ENCODE results near the gene MCC. TPM values are rescaled to one million over a fixed set of nuclear protein-coding genes. Genes with fewer than 3 reads are reported as not detected.

The MCC gene
- total RNA-seq, 1 donor from 2014 or later, result 33.9 TPM

DNA sequence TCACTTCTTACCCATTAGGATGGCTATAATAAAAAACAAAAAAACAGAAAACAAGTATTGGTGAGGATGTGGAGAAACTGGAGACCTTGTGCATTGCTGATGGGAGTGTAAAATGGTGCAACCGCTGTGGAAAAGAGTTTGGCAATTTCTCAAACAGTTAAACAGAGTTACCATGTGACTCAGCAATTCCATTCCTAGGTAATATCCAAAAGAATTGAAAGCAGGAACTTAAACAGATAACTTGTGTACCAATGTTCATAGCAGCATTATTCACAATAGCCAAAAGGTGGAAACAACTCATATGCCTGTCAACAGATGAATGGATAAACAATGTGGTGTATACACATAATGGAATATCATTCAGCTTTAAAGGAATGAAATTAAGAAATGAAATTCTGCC, 482.8 kb downstream of the MCC start:
- Mint-ChIP-seq H3K9me3 (no peaks in the 10 kb centered on the region), H3K36me3 (peaks cover 33% of the 10 kb centered on the region), H3K4me1 (no peaks in the 10 kb centered on the region), H3K27ac (no peak overlapping the region), H3K27me3 (ENCODE audit: low read depth) (no peaks in the 10 kb centered on the region), H3K4me3 (no peak overlapping the region)
- DNase-seq (ENCODE audit: low spot score in 2 of 2, unreplicated experiment in 2 of 2), result no peak
- TF ChIP-seq, protein P1, sequence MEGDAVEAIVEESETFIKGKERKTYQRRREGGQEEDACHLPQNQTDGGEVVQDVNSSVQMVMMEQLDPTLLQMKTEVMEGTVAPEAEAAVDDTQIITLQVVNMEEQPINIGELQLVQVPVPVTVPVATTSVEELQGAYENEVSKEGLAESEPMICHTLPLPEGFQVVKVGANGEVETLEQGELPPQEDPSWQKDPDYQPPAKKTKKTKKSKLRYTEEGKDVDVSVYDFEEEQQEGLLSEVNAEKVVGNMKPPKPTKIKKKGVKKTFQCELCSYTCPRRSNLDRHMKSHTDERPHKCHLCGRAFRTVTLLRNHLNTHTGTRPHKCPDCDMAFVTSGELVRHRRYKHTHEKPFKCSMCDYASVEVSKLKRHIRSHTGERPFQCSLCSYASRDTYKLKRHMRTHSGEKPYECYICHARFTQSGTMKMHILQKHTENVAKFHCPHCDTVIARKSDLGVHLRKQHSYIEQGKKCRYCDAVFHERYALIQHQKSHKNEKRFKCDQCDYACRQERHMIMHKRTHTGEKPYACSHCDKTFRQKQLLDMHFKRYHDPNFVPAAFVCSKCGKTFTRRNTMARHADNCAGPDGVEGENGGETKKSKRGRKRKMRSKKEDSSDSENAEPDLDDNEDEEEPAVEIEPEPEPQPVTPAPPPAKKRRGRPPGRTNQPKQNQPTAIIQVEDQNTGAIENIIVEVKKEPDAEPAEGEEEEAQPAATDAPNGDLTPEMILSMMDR (IDR thresholded peaks at IDR 0.05; ENCODE audit: unreplicated experiment), result no peak

DNA sequence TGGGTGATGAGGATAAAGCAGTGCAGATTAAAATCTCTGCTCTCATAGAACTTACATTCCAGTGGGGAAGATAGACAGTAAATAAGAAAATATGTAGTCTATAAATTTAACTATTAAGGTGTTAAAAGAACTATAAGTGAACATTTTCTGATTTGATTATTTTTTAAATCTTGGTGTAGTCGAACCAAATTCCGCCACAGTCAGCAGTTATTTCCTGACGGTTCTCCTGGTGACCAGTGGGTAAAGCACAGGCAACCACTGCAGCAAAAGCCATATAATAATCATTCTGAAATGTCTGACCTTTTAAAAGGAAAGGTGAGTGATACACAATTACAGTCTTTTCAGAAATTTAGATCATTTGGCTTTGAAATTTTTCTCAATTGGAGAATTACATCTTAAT, 484.5 kb downstream of the MCC start:
- DNase-seq (ENCODE audit: low spot score in 2 of 2, unreplicated experiment in 2 of 2), result no peak
- TF ChIP-seq, protein P1 (IDR thresholded peaks at IDR 0.05; ENCODE audit: unreplicated experiment), result no peak
- H3K9me3 Mint-ChIP-seq, result no peaks in the 10 kb centered on the region
- no peak overlapping the region for H3K27ac Mint-ChIP-seq
- H3K4me1 Mint-ChIP-seq, result no peaks in the 10 kb centered on the region
- H3K4me3 Mint-ChIP-seq, result no peak overlapping the region
- H3K36me3 Mint-ChIP-seq, result peaks cover 27% of the 10 kb centered on the region
- H3K27me3 Mint-ChIP-seq (ENCODE audit: low read depth), result no peaks in the 10 kb centered on the region

DNA sequence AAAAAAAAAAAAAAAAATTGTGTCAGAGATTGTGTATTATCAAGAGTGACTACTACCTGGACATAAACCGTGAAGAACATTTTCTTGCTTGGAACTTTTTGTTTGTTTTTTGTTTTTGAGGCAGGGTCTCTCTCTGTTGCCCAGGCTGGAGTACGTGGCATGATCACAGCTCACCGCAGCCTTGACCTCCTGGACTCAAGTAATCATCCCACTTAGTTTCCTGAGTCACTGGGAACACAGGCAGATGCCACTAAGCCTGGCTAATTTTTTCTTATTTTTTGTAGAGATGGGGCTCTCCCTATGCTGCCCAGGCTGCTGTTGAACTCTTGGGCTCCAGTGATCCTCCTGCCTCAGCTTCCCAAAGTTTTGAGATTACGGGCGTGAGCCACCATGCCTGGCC, 485.8 kb downstream of the MCC start:
- no peak for DNase-seq (ENCODE audit: low spot score in 2 of 2, unreplicated experiment in 2 of 2)
- TF ChIP-seq, protein P1 (IDR thresholded peaks at IDR 0.05; ENCODE audit: unreplicated experiment), result no peak
- Mint-ChIP-seq H3K27ac (no peak overlapping the region), H3K9me3 (no peaks in the 10 kb centered on the region), H3K4me1 (peaks cover 1% of the 10 kb centered on the region), H3K27me3 (ENCODE audit: low read depth) (no peaks in the 10 kb centered on the region), H3K36me3 (peaks cover 26% of the 10 kb centered on the region), H3K4me3 (no peak overlapping the region)

DNA sequence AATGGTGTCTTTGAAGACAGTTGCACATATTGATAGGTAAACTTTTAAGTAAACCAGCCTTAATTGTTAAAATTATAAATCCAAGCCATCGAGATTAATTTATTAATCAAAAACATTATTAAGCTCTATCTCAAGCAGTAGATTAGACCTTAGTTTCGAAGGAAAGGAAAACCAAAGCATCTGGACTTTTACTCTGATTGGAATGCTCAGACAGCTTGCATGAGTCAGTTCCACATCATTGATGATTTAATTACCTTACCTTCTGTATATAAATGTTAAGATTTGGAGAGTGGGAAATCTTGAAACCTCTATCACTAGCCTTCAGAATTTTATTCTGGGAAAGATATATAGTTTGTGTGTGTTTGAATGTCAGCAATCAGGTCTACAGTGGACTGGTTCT, 487.8 kb downstream of the MCC start:
- H3K27ac Mint-ChIP-seq, result no peak overlapping the region
- H3K9me3 Mint-ChIP-seq, result no peaks in the 10 kb centered on the region
- no peak for DNase-seq (ENCODE audit: low spot score in 2 of 2, unreplicated experiment in 2 of 2)
- peaks cover 4% of the 10 kb centered on the region for H3K4me1 Mint-ChIP-seq
- no peak overlapping the region for H3K4me3 Mint-ChIP-seq
- H3K36me3 Mint-ChIP-seq, result peaks cover 24% of the 10 kb centered on the region
- TF ChIP-seq, protein P1 (IDR thresholded peaks at IDR 0.05; ENCODE audit: unreplicated experiment), result no peak
- no peaks in the 10 kb centered on the region for H3K27me3 Mint-ChIP-seq (ENCODE audit: low read depth)

DNA sequence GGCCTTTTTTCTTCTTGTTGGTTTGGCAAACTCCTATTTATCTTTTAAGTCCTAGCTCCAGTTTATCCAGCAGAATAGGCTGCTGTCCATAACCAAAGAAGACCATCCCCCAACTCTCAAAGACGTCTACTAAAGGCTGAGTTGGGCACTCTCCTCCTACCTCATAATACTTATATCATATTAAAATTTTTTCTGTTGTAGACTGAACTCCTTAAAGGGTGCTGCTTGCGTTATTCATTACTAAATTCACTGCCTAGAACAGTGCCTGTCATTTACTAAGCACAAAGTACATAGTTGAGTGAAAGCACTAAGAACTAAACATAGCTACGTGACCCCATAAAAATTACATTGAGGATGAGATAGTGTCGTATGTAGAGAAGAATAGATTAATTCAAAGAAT, 490.0 kb downstream of the MCC start:
- H3K4me1 Mint-ChIP-seq, result peaks cover 4% of the 10 kb centered on the region
- TF ChIP-seq, protein P1 (IDR thresholded peaks at IDR 0.05; ENCODE audit: unreplicated experiment), result no peak
- H3K27me3 Mint-ChIP-seq (ENCODE audit: low read depth), result no peaks in the 10 kb centered on the region
- peaks cover 14% of the 10 kb centered on the region for H3K36me3 Mint-ChIP-seq
- H3K4me3 Mint-ChIP-seq, result no peak overlapping the region
- no peak for DNase-seq (ENCODE audit: low spot score in 2 of 2, unreplicated experiment in 2 of 2)
- no peaks in the 10 kb centered on the region for H3K9me3 Mint-ChIP-seq
- no peak overlapping the region for H3K27ac Mint-ChIP-seq

DNA sequence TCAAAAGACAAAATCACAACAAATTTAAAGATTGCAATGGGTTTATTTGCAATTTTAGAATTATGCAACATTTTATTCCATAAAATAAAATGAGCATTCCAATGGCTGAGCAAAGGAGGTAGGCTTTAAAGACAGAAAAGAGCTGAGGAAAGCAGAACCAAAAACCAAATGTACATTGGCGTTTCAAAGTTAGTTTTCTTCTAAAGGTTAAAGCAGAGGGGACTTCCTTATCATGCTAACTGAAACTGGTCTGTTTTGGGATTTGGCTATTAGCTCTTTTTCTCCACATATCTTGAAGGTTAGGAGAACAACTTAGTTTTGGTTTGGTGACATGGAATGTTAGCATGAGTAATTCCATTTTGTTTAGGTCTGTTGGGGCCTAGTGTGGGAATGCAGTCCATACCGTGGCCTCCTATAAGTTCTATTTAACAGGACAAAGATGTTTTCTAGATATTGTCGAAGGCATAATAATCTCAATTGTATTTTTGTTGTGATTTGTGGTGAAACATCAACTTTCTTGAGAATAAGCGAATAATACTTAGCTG, 491.4 kb downstream of the MCC start:
- TF ChIP-seq, protein P1 (IDR thresholded peaks at IDR 0.05; ENCODE audit: unreplicated experiment), result no peak
- no peak for DNase-seq (ENCODE audit: low spot score in 2 of 2, unreplicated experiment in 2 of 2)

More for the DNA sequence above, 491.4 kb downstream of the MCC start:
- Mint-ChIP-seq H3K36me3 (peaks cover 10% of the 10 kb centered on the region), H3K9me3 (no peaks in the 10 kb centered on the region), H3K27me3 (ENCODE audit: low read depth) (no peaks in the 10 kb centered on the region), H3K4me1 (peaks cover 4% of the 10 kb centered on the region), H3K27ac (no peak overlapping the region), H3K4me3 (no peak overlapping the region)

Measured in mesothelial cell of epicardium (in vitro differentiated cells).